RWPE2 (cell line): ENCODE data around the gene ATP10B.

Experiments
- ATAC-seq: fragments of 200-7000 bp; cut with Tn5 transposase; 3 replicates; pipeline ENCODE4 v1.9.1; 2021; ENCODE audit warnings: low read depth
- DNase-seq: peaks from one replicate; pipeline ENCODE4 v3.0.0-alpha.2; 2020; ENCODE audit warnings: low spot score
- H3K27ac ChIP-seq: fragments of 450-650 bp; 2 replicates; pipeline ENCODE4 v1.5.1; 2017; ENCODE audit warnings: mild to moderate bottlenecking; ENCODE audit not compliant: poor library complexity, severe bottlenecking
- H3K27me3 ChIP-seq: fragments of 250-450 bp; sonication (Bioruptor Pico); 2 replicates; pipeline ENCODE4 v1.5.1; 2021; ENCODE audit warnings: mild to moderate bottlenecking, moderate library complexity; ENCODE audit not compliant: insufficient read depth, poor library complexity, severe bottlenecking
- H3K36me3 ChIP-seq: fragments of 250-450 bp; sonication (Bioruptor Pico); 2 replicates; pipeline ENCODE4 v1.5.1; 2020; ENCODE audit warnings: low read depth, mild to moderate bottlenecking, moderate library complexity
- H3K4me1 ChIP-seq: fragments of 250-450 bp; sonication (Bioruptor Pico); 2 replicates; pipeline ENCODE4 v1.5.1; 2021; ENCODE audit warnings: mild to moderate bottlenecking, moderate library complexity; ENCODE audit not compliant: insufficient read depth, poor library complexity, severe bottlenecking
- H3K4me3 ChIP-seq: fragments of 250-450 bp; sonication (Bioruptor Pico); 2 replicates; pipeline ENCODE4 v1.5.1; 2021; ENCODE audit warnings: mild to moderate bottlenecking, moderate library complexity; ENCODE audit not compliant: severe bottlenecking
- H3K9me3 ChIP-seq: fragments of 250-450 bp; sonication (Bioruptor Pico); 2 replicates; pipeline ENCODE4 v1.5.1; 2021; ENCODE audit warnings: mild to moderate bottlenecking, moderate library complexity; ENCODE audit not compliant: severe bottlenecking
- CTCF ChIP-seq: fragments of 450-650 bp; IDR thresholded peaks from one replicate; pipeline ENCODE4 v1.5.1; 2017; ENCODE audit warnings: mild to moderate bottlenecking, moderate library complexity; ENCODE audit not compliant: poor library complexity, severe bottlenecking

The ATP10B gene

GRCh38 chr5:160635046-160635445 is 217.0 kb downstream of the ATP10B start:
- Histone ChIP-seq H3K36me3 (no peaks in the 10 kb centered on the region), H3K4me1 (no peaks in the 10 kb centered on the region), H3K9me3 (no peaks in the 10 kb centered on the region), H3K27ac (no peak overlapping the region), H3K27me3 (peaks cover 2% of the 10 kb centered on the region), H3K4me3 (no peak overlapping the region)
- ATAC-seq (no peak), DNase-seq (no peak)
- no peak for TF ChIP-seq CTCF

- Histone ChIP-seq H3K27ac (no peak overlapping the region), H3K9me3 (no peaks in the 10 kb centered on the region), H3K4me1 (no peaks in the 10 kb centered on the region), H3K36me3 (no peaks in the 10 kb centered on the region), H3K27me3 (no peaks in the 10 kb centered on the region), H3K4me3 (no peak overlapping the region)
- TF ChIP-seq CTCF = no peak
- DNase-seq (no peak), ATAC-seq (no peak)
These were observed 223.0 kb downstream of the ATP10B start for GRCh38 chr5:160629003-160629402.

- Histone ChIP-seq H3K9me3 (no peaks in the 10 kb centered on the region), H3K36me3 (no peaks in the 10 kb centered on the region), H3K27me3 (no peaks in the 10 kb centered on the region), H3K4me1 (no peaks in the 10 kb centered on the region), H3K4me3 (no peak overlapping the region), H3K27ac (no peak overlapping the region)
- no peak for ATAC-seq
- no peak for TF ChIP-seq CTCF
- DNase-seq = no peak
These were observed 223.4 kb downstream of the ATP10B start for GRCh38 chr5:160628619-160628968.

DNA sequence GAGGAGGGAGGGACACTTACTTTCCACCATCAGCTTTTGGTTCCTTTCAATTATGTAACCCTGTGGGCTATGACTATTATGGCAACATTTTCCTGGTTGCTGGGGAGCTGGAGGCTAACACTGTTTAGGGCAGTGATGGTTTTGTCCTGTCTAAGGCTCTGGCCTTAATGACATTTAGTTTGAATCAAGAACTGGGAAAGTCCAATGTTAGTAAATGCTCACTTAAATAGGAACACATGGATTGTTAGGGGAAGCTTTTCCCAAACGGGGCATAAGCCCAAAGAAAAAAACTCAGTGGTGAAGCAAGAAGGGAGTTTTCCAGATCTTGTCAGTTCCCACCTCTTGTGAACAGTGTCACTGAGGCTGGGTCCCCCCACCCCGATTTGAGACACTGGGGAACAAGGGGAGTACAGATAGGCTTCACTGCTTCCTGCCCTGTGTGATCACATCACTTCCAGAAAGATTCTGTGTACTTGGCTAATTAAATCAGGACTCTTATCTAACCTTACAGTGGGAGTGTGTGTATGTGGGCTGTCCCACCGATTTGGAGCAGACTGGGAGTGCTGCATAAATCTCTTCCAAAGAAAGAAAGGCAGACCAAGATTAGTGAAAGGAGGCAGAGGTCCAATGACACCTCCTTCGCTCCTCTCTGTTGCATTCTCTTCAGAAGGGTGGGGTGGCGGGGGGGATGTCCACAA is 223.9 kb downstream of the ATP10B start:
- ATAC-seq = no peak
- H3K4me3 ChIP-seq = no peak overlapping the region
- H3K27ac ChIP-seq = no peak overlapping the region
- no peaks in the 10 kb centered on the region for H3K9me3 ChIP-seq
- no peaks in the 10 kb centered on the region for H3K4me1 ChIP-seq
- H3K27me3 ChIP-seq = no peaks in the 10 kb centered on the region
- TF ChIP-seq CTCF = no peak
- no peak for DNase-seq
- H3K36me3 ChIP-seq = no peaks in the 10 kb centered on the region

GRCh38 chr5:160626322-160626721 is 225.7 kb downstream of the ATP10B start:
- Histone ChIP-seq H3K4me1 (no peaks in the 10 kb centered on the region), H3K9me3 (no peaks in the 10 kb centered on the region), H3K27me3 (no peaks in the 10 kb centered on the region), H3K27ac (no peak overlapping the region), H3K4me3 (no peak overlapping the region), H3K36me3 (no peaks in the 10 kb centered on the region)
- no peak for TF ChIP-seq CTCF
- DNase-seq = no peak
- no peak for ATAC-seq
